Activated naive CD4-positive, alpha-beta T cell treated with anti-CD3 and anti-CD28 coated beads for 36 hours (primary cell): Measurements from ENCODE around the gene MAP2. TPM values are rescaled to one million over a fixed set of nuclear protein-coding genes. Genes with fewer than 3 reads are reported as not detected.

Experiments used
- CTCF ChIA-PET: fragments of 350-600 bp; sonication (Branson Sonifier 250); formaldehyde crosslinking; loops from one replicate; lab custom pipeline; 2021; ENCODE audit warnings: antibody characterized with exemption; lab: Charles Lee
- DNase-seq: peaks from one replicate; pipeline ENCODE4 v3.0.0-alpha.2; 2020
- H3K27ac Mint-ChIP-seq: one replicate; pipeline ENCODE4 v1.8.0; 2021; ENCODE audit warnings: mild to moderate bottlenecking, mixed read lengths
- H3K27me3 Mint-ChIP-seq: one replicate; pipeline ENCODE4 v1.8.0; 2021; ENCODE audit warnings: low read depth, mixed read lengths
- H3K36me3 Mint-ChIP-seq: one replicate; pipeline ENCODE4 v1.8.0; 2021; ENCODE audit warnings: low read depth, mixed read lengths
- H3K4me1 Mint-ChIP-seq: one replicate; pipeline ENCODE4 v1.8.0; 2021; ENCODE audit warnings: low read depth, mixed read lengths
- H3K4me3 Mint-ChIP-seq: one replicate; pipeline ENCODE4 v1.8.0; 2021; ENCODE audit warnings: mild to moderate bottlenecking, moderate library complexity, mixed read lengths
- H3K9me3 Mint-ChIP-seq: one replicate; pipeline ENCODE4 v1.8.0; 2021; ENCODE audit warnings: mixed read lengths
- intact Hi-C: fragments of 100-400 bp; cut with micrococcal nuclease; formaldehyde crosslinking; loops from one replicate; pipeline ENCODE4 v1.15.1; 2023
- total RNA-seq, 2 experiments: library from RNA; stranded (reverse); gene quantifications; one replicate each; pipeline ENCODE4 v1.2.3, GENCODE V29; 2021

The MAP2 gene
- total RNA-seq, 2 experiments from 2014 or later, result 0.20 to 0.67 TPM

GRCh38 chr2:209687323-209687969 lies 263.6 kb downstream of the MAP2 start:
- Mint-ChIP-seq H3K9me3 (no peaks in the 10 kb centered on the region), H3K27me3 (no peaks in the 10 kb centered on the region), H3K4me1 (no peaks in the 10 kb centered on the region), H3K4me3 (no peak overlapping the region), H3K27ac (no peak overlapping the region), H3K36me3 (no peaks in the 10 kb centered on the region)
- no peak for DNase-seq
- intact Hi-C loops, result no loop called here
- CTCF ChIA-PET, result interaction anchor here (0.6 kb wide), 1 partner anchor 10 kb away, joined by 3 read pairs; no protein-coding TSS in a partner anchor

- Mint-ChIP-seq H3K4me3 (no peak overlapping the region), H3K27ac (no peak overlapping the region), H3K36me3 (no peaks in the 10 kb centered on the region), H3K27me3 (no peaks in the 10 kb centered on the region), H3K9me3 (no peaks in the 10 kb centered on the region), H3K4me1 (no peaks in the 10 kb centered on the region)
- no peak for DNase-seq
- intact Hi-C loops, result no loop called here
- CTCF ChIA-PET, result no interaction called here
Measured at GRCh38 chr2:209688385-209688784, 264.5 kb downstream of the MAP2 start.

- intact Hi-C loops, result no loop called here
- CTCF ChIA-PET, result interaction anchor here (0.6 kb wide), 1 partner anchor 1077 kb away, joined by 3 read pairs; no protein-coding TSS in a partner anchor
- Mint-ChIP-seq H3K36me3 (no peaks in the 10 kb centered on the region), H3K9me3 (no peaks in the 10 kb centered on the region), H3K27ac (no peak overlapping the region), H3K4me1 (no peaks in the 10 kb centered on the region), H3K4me3 (no peak overlapping the region), H3K27me3 (no peaks in the 10 kb centered on the region)
- DNase-seq, result no peak
Measured at GRCh38 chr2:209690029-209690754, 266.3 kb downstream of the MAP2 start.

GRCh38 chr2:209694748-209695147 lies 270.9 kb downstream of the MAP2 start:
- Mint-ChIP-seq H3K27ac (no peak overlapping the region), H3K4me1 (no peaks in the 10 kb centered on the region), H3K9me3 (peaks cover 1% of the 10 kb centered on the region), H3K36me3 (no peaks in the 10 kb centered on the region), H3K27me3 (no peaks in the 10 kb centered on the region), H3K4me3 (no peak overlapping the region)
- DNase-seq, result no peak
- CTCF ChIA-PET, result no interaction called here
- intact Hi-C loops, result no loop called here

- no peak for DNase-seq
- CTCF ChIA-PET, result interaction anchor here (0.6 kb wide), 1 partner anchor 1483 kb away, joined by 4 read pairs; no protein-coding TSS in a partner anchor
- Mint-ChIP-seq H3K36me3 (no peaks in the 10 kb centered on the region), H3K4me3 (no peak overlapping the region), H3K27me3 (no peaks in the 10 kb centered on the region), H3K9me3 (peaks cover 1% of the 10 kb centered on the region), H3K4me1 (no peaks in the 10 kb centered on the region), H3K27ac (no peak overlapping the region)
- intact Hi-C loops, result no loop called here
Measured at GRCh38 chr2:209696836-209697711, 273.2 kb downstream of the MAP2 start.

GRCh38 chr2:209702775-209703174 lies 278.9 kb downstream of the MAP2 start:
- intact Hi-C loops, result no loop called here
- H3K36me3 Mint-ChIP-seq, result no peaks in the 10 kb centered on the region
- CTCF ChIA-PET, result no interaction called here

GRCh38 chr2:209713219-209713618 lies 289.4 kb downstream of the MAP2 start:
- Mint-ChIP-seq H3K27me3 (no peaks in the 10 kb centered on the region), H3K9me3 (no peaks in the 10 kb centered on the region), H3K36me3 (no peaks in the 10 kb centered on the region), H3K4me1 (no peaks in the 10 kb centered on the region), H3K27ac (no peak overlapping the region), H3K4me3 (no peak overlapping the region)
- intact Hi-C loops, result no loop called here
- CTCF ChIA-PET, result interaction anchor here (0.6 to 1.0 kb wide), 2 partner anchors 14 to 330 kb away, joined by 3 read pairs; no protein-coding TSS in a partner anchor
- DNase-seq, result no peak

More at GRCh38 chr2:209702775-209703174, 278.9 kb downstream of the MAP2 start:
- no peaks in the 10 kb centered on the region for H3K27me3 Mint-ChIP-seq
- no peaks in the 10 kb centered on the region for H3K4me1 Mint-ChIP-seq
- DNase-seq, result no peak
- H3K9me3 Mint-ChIP-seq, result no peaks in the 10 kb centered on the region
- no peak overlapping the region for H3K27ac Mint-ChIP-seq
- no peak overlapping the region for H3K4me3 Mint-ChIP-seq

- no peak for DNase-seq
- no peak overlapping the region for H3K27ac Mint-ChIP-seq
- H3K4me3 Mint-ChIP-seq, result no peak overlapping the region
- no peaks in the 10 kb centered on the region for H3K27me3 Mint-ChIP-seq
- CTCF ChIA-PET, result interaction anchor here (0.5 kb wide), 1 partner anchor 27 kb away, joined by 4 read pairs; no protein-coding TSS in a partner anchor
- H3K36me3 Mint-ChIP-seq, result no peaks in the 10 kb centered on the region
- H3K9me3 Mint-ChIP-seq, result no peaks in the 10 kb centered on the region
- intact Hi-C loops, result no loop called here
- no peaks in the 10 kb centered on the region for H3K4me1 Mint-ChIP-seq
Measured at GRCh38 chr2:209719034-209719433, 295.2 kb downstream of the MAP2 start.

- CTCF ChIA-PET, result interaction anchor here (0.6 kb wide), 1 partner anchor 1543 kb away, joined by 3 read pairs; no protein-coding TSS in a partner anchor
- H3K27me3 Mint-ChIP-seq, result no peaks in the 10 kb centered on the region
- no peak overlapping the region for H3K27ac Mint-ChIP-seq
- H3K4me1 Mint-ChIP-seq, result no peaks in the 10 kb centered on the region
- no peak overlapping the region for H3K4me3 Mint-ChIP-seq
- DNase-seq, result no peak
- H3K9me3 Mint-ChIP-seq, result no peaks in the 10 kb centered on the region
- H3K36me3 Mint-ChIP-seq, result no peaks in the 10 kb centered on the region
- intact Hi-C loops, result no loop called here
Measured at GRCh38 chr2:209721497-209721896, 297.6 kb downstream of the MAP2 start.

GRCh38 chr2:209726311-209726710 lies 302.5 kb downstream of the MAP2 start:
- Mint-ChIP-seq H3K27me3 (no peaks in the 10 kb centered on the region), H3K9me3 (no peaks in the 10 kb centered on the region), H3K27ac (no peak overlapping the region), H3K4me3 (no peak overlapping the region), H3K4me1 (no peaks in the 10 kb centered on the region), H3K36me3 (no peaks in the 10 kb centered on the region)
- intact Hi-C loops, result no loop called here
- CTCF ChIA-PET, result no interaction called here
- DNase-seq, result no peak

- no peaks in the 10 kb centered on the region for H3K27me3 Mint-ChIP-seq
- H3K4me3 Mint-ChIP-seq, result no peak overlapping the region
- H3K9me3 Mint-ChIP-seq, result no peaks in the 10 kb centered on the region
- DNase-seq, result no peak
- H3K27ac Mint-ChIP-seq, result no peak overlapping the region
- no peaks in the 10 kb centered on the region for H3K36me3 Mint-ChIP-seq
- no peaks in the 10 kb centered on the region for H3K4me1 Mint-ChIP-seq
- intact Hi-C loops, result no loop called here
- CTCF ChIA-PET, result interaction anchor here (0.6 to 0.7 kb wide), 2 partner anchors 14 to 179 kb away, joined by 3 read pairs; no protein-coding TSS in a partner anchor
Measured at GRCh38 chr2:209727077-209727476, 303.2 kb downstream of the MAP2 start.

GRCh38 chr2:209734805-209735204 lies 311.0 kb downstream of the MAP2 start:
- Mint-ChIP-seq H3K9me3 (no peaks in the 10 kb centered on the region), H3K36me3 (no peaks in the 10 kb centered on the region), H3K4me3 (no peak overlapping the region), H3K4me1 (no peaks in the 10 kb centered on the region), H3K27me3 (no peaks in the 10 kb centered on the region), H3K27ac (no peak overlapping the region)
- intact Hi-C loops, result no loop called here
- CTCF ChIA-PET, result no interaction called here
- no peak for DNase-seq
